IMR-90 (cell line): ENCODE measurements around the gene CTNND2. TPM values are rescaled to one million over a fixed set of nuclear protein-coding genes. Genes with fewer than 3 reads are reported as not detected.

Source experiments
- ATAC-seq: fragments of 200-7000 bp; cut with Tn5 transposase; 2 replicates; pipeline ENCODE4 v1.9.1; 2020; ENCODE audit warnings: low read depth, mild to moderate bottlenecking, moderate library complexity
- BruUV-seq: library from RNA; stranded (reverse); fragments of 400-500 nt; replicated peaks from 2 replicates; lab custom pipeline; 2021; lab: Mats Ljungman, UMichigan
- CTCF ChIA-PET: fragments of 300-600 bp; formaldehyde crosslinking; extraction: SDS; loops from one replicate; lab custom pipeline; 2021; ENCODE audit warnings: antibody characterized with exemption; lab: Yijun Ruan, JAX
- POLR2A ChIA-PET: fragments of 300-600 bp; sonication (Branson Sonifier 250); formaldehyde crosslinking; loops from one replicate; lab custom pipeline; 2022; ENCODE audit warnings: antibody characterized with exemption; ENCODE audit not compliant: unreplicated experiment; lab: Charles Lee
- DNase-seq: peaks from one replicate; pipeline ENCODE4 v3.0.0; 2013
- H2AFZ ChIP-seq: replicated peaks from 2 replicates; pipeline ENCODE3; 2013; ENCODE audit warnings: low read length, mild to moderate bottlenecking; ENCODE audit not compliant: poor library complexity
- H2AK5ac ChIP-seq: 2 replicates; pipeline ENCODE4 v1.6.1; 2013; ENCODE audit warnings: low read depth, low read length, inconsistent platforms
- H2AK9ac ChIP-seq: replicated peaks from 2 replicates; pipeline ENCODE3; 2013; ENCODE audit warnings: mild to moderate bottlenecking, low read depth, low read length, moderate library complexity; ENCODE audit not compliant: poor library complexity
- H2BK120ac ChIP-seq: 2 replicates; pipeline ENCODE4 v1.6.1; 2013; ENCODE audit warnings: low read depth, low read length, inconsistent platforms
- H2BK15ac ChIP-seq: 3 replicates; pipeline ENCODE4 v1.6.1; 2013; ENCODE audit warnings: low read depth, low read length, inconsistent platforms
- H2BK20ac ChIP-seq: 2 replicates; pipeline ENCODE4 v1.6.1; 2013; ENCODE audit warnings: low read depth, mild to moderate bottlenecking, inconsistent platforms, low read length, moderate library complexity
- H2BK5ac ChIP-seq: 2 replicates; pipeline ENCODE4 v1.6.1; 2013; ENCODE audit warnings: mild to moderate bottlenecking, low read depth, low read length, inconsistent platforms; ENCODE audit not compliant: poor library complexity, severe bottlenecking
- H3K14ac ChIP-seq: replicated peaks from 2 replicates; pipeline ENCODE4 v1.6.1; 2013; ENCODE audit warnings: low read depth, low read length, inconsistent platforms
- H3K18ac ChIP-seq: 2 replicates; pipeline ENCODE4 v1.6.1; 2013; ENCODE audit warnings: low read depth, low read length, control low read depth
- H3K23ac ChIP-seq: 2 replicates; pipeline ENCODE4 v1.6.1; 2013; ENCODE audit warnings: low read depth, low read length, inconsistent platforms
- H3K27ac ChIP-seq: 2 replicates; pipeline ENCODE4 v1.5.1; 2013; ENCODE audit warnings: mild to moderate bottlenecking, control low read depth, low read length; ENCODE audit not compliant: insufficient read depth
- H3K27me3 ChIP-seq: 2 replicates; pipeline ENCODE4 v1.6.1; 2013; ENCODE audit warnings: low read length; ENCODE audit not compliant: control insufficient read depth, insufficient read depth
- H3K36me3 ChIP-seq: 2 replicates; pipeline ENCODE4 v1.6.1; 2013; ENCODE audit warnings: low read length, mixed read lengths; ENCODE audit not compliant: control insufficient read depth, insufficient read depth
- H3K4ac ChIP-seq: 2 replicates; pipeline ENCODE4 v1.6.1; 2013; ENCODE audit warnings: low read depth, low read length, inconsistent platforms
- H3K4me1 ChIP-seq: 2 replicates; pipeline ENCODE4 v1.6.1; 2013; ENCODE audit warnings: low read length, mixed read lengths; ENCODE audit not compliant: control insufficient read depth, insufficient read depth
- H3K4me2 ChIP-seq: 2 replicates; pipeline ENCODE4 v1.6.1; 2013; ENCODE audit warnings: low read depth, mild to moderate bottlenecking, control low read depth, low read length, moderate library complexity
- H3K4me3 ChIP-seq: 2 replicates; pipeline ENCODE4 v1.5.1; 2013; ENCODE audit warnings: low read depth, mild to moderate bottlenecking, control low read depth, low read length, moderate library complexity; ENCODE audit not compliant: insufficient read depth
- H3K56ac ChIP-seq: 2 replicates; pipeline ENCODE4 v1.6.1; 2013; ENCODE audit warnings: low read length, inconsistent platforms; ENCODE audit not compliant: insufficient read depth; ENCODE audit errors: extremely low read depth
- H3K79me1 ChIP-seq, 2 experiments: 2 replicates each; pipeline ENCODE4 v1.6.1; 2013; ENCODE audit warnings: low read length in 2 of 2, inconsistent platforms in 1 of 2, low read depth in 1 of 2
- H3K9ac ChIP-seq: 2 replicates; pipeline ENCODE4 v1.6.1; 2013; ENCODE audit warnings: low read depth, low read length, control low read depth
- H3K9me1 ChIP-seq: 2 replicates; pipeline ENCODE4 v1.6.1; 2013; ENCODE audit warnings: low read length, inconsistent platforms; ENCODE audit not compliant: insufficient read depth
- H3K9me3 ChIP-seq: 2 replicates; pipeline ENCODE4 v1.6.1; 2013; ENCODE audit warnings: low read length; ENCODE audit not compliant: control insufficient read depth, insufficient read depth
- H4K20me1 ChIP-seq: 2 replicates; pipeline ENCODE4 v1.6.1; 2013; ENCODE audit warnings: low read length, inconsistent platforms; ENCODE audit not compliant: insufficient read depth
- H4K5ac ChIP-seq: 2 replicates; pipeline ENCODE4 v1.6.1; 2013; ENCODE audit warnings: mild to moderate bottlenecking, low read depth, low read length, control low read depth
- H4K8ac ChIP-seq, 2 experiments: 2 replicates each; pipeline ENCODE4 v1.6.1; 2013; ENCODE audit warnings: low read depth in 2 of 2, low read length in 2 of 2, control low read depth in 1 of 2, inconsistent platforms in 1 of 2
- H4K91ac ChIP-seq: 2 replicates; pipeline ENCODE4 v1.6.1; 2013; ENCODE audit warnings: low read depth, low read length, inconsistent platforms; ENCODE audit not compliant: insufficient read depth
- BHLHE40 ChIP-seq: fragments of 150-350 bp; IDR thresholded peaks from 2 replicates; pipeline ENCODE4 v1.6.1; 2016; ENCODE audit warnings: mild to moderate bottlenecking, low read depth, low read length
- CEBPB ChIP-seq: IDR thresholded peaks from 2 replicates; pipeline ENCODE4 v1.6.1; 2012; ENCODE audit warnings: low read depth, low read length, improper control_type of control experiment
- CHD1 ChIP-seq: IDR thresholded peaks from 2 replicates; pipeline ENCODE4 v1.6.1; 2012; ENCODE audit warnings: low read depth, low read length, improper control_type of control experiment
- MAFK ChIP-seq: IDR thresholded peaks from 2 replicates; pipeline ENCODE4 v1.6.1; 2012; ENCODE audit warnings: low read depth, low read length, improper control_type of control experiment
- MAZ ChIP-seq: IDR thresholded peaks from 2 replicates; pipeline ENCODE4 v1.6.1; 2012; ENCODE audit warnings: low read depth, mild to moderate bottlenecking, low read length, improper control_type of control experiment, moderate library complexity, borderline replicate concordance
- RAD21 ChIP-seq: IDR thresholded peaks from 2 replicates; pipeline ENCODE4 v1.6.1; 2012; ENCODE audit warnings: low read length, improper control_type of control experiment
- SMC3 ChIP-seq: fragments of 150-350 bp; IDR thresholded peaks from 2 replicates; pipeline ENCODE4 v1.6.1; 2016; ENCODE audit warnings: low read depth, mild to moderate bottlenecking, antibody characterized with exemption, low read length, moderate library complexity
- WGBS, 2 experiments: methylation state at CpG; one replicate each; pipeline versions ENCODE4 v1.1.5 to v1.1.7; 2013; ENCODE audit warnings: missing lambda C conversion rate in 2 of 2; ENCODE audit not compliant: insufficient read length in 1 of 2; ENCODE audit errors: extremely low coverage in 2 of 2; 5-methylcytosine and 5-hydroxymethylcytosine counted together
- dilution Hi-C: fragments of 300-500 bp; cut with HindIII; formaldehyde crosslinking; loops from one replicate; pipeline ENCODE4 v1.14.3; 2018; ENCODE audit warnings: low sequenced_read_pairs; ENCODE audit not compliant: unreplicated experiment
- in situ Hi-C: fragments of 300-500 bp; cut with MboI; formaldehyde crosslinking; loops from 3 replicates; pipeline ENCODE4 v1.14.3; 2019; ENCODE audit warnings: low sequenced_read_pairs, inconsistent platforms, mixed read lengths
- intact Hi-C: fragments of 100-400 bp; cut with micrococcal nuclease; formaldehyde crosslinking; loops from 2 replicates; pipeline ENCODE4 v1.10.0; 2022
- polyA plus RNA-seq, 3 experiments: library from polyadenylated mRNA; depleted of rRNA; stranded (reverse); fragments of >200 nt; gene quantifications; 2 replicates each; pipeline ENCODE4 v1.2.3, GENCODE V29; 2012; ENCODE audit warnings: low replicate concordance in 1 of 3
- total RNA-seq: library from RNA; depleted of rRNA; stranded (reverse); fragments of >200 nt; gene quantifications from 2 replicates; pipeline ENCODE4 v1.2.3, GENCODE V29; 2012

The CTNND2 gene
- total and polyA plus RNA-seq, 2 of the 4 experiments (the other 2 are of a cell fraction): not detected

DNA sequence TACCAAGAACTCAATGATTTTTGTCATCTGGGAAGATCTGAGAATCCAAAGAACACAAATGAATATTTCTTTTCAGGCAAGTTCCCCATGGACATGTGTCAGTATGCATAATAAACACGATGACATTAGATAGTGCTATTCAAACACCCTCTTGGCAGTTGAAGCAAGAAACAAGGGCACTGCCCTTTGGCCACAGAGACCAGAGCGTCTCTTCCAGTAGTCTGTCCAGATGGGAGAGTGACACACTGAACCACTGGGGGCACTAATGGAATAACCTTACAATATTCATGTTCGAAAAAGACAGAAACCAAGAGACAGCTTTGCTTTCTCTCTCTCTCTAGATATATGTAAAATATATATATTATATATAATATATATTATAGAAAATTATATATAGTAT is 301.9 kb downstream of the CTNND2 start:
- Histone ChIP-seq H3K9ac (no peak overlapping the region), H3K4me2 (no peak overlapping the region), H3K27ac (no peak overlapping the region), H2AFZ (no peak overlapping the region), H2BK5ac (no peak overlapping the region), H3K79me1 (no peaks in the 10 kb centered on the region), H3K4ac (no peak overlapping the region), H3K4me1 (no peaks in the 10 kb centered on the region), H4K20me1 (no peaks in the 10 kb centered on the region), H4K5ac (no peak overlapping the region), H2BK15ac (no peak overlapping the region), H3K9me3 (no peaks in the 10 kb centered on the region; the same call in 1 of the 2 replicates), H3K18ac (no peak overlapping the region), H3K56ac (no peak overlapping the region), H3K23ac (no peak overlapping the region), H2AK9ac (no peak overlapping the region), H3K14ac (no peak overlapping the region), H2BK20ac (no peak overlapping the region), H3K9me1 (no peaks in the 10 kb centered on the region), H2AK5ac (no peak overlapping the region), H3K4me3 (no peak overlapping the region), H3K36me3 (no peaks in the 10 kb centered on the region), H4K91ac (no peak overlapping the region), H2BK120ac (no peak overlapping the region), H4K8ac (no peak overlapping the region), H3K27me3 (no peaks in the 10 kb centered on the region)
- no peak for TF ChIP-seq BHLHE40
- no peak for TF ChIP-seq RAD21
- TF ChIP-seq MAFK: no peak
- no peak for TF ChIP-seq SMC3
- no peak for TF ChIP-seq MAZ
- no peak for TF ChIP-seq CHD1
- no peak for TF ChIP-seq CEBPB
- in situ Hi-C loops (no loop called here), intact Hi-C loops (no loop called here), dilution Hi-C loops (no loop called here)
- no TSS peak for BruUV-seq
- DNase-seq: no peak
- ChIA-PET CTCF (no interaction called here), POLR2A (no interaction called here)
- no peak for ATAC-seq
- WGBS, 2 experiments: 29% methylated on average over 1 of the region's 3 CpGs; no CpG with 5 or more reads in 1 of the 2 experiments
